HG03469 (cell line): ENCODE results near the gene PHACTR1.
"Not testable (repeated sequence)": the region's sequence is repeated elsewhere in the genome, so short reads cannot be mapped to it uniquely, and the experiment has no call there.

ENCODE experiments used
- ATAC-seq: cut with Tn5 transposase; IDR thresholded peaks from one replicate; pipeline ENCODE4 v1.9.1; 2021; ENCODE audit warnings: mild to moderate bottlenecking, moderate library complexity, moderate number of reproducible peaks; ENCODE audit not compliant: unreplicated experiment

PHACTR1 gene

GRCh38 chr6:12748815-12749521 lies 32.4 kb downstream of the PHACTR1 start:
- ATAC-seq, result no peak

DNA sequence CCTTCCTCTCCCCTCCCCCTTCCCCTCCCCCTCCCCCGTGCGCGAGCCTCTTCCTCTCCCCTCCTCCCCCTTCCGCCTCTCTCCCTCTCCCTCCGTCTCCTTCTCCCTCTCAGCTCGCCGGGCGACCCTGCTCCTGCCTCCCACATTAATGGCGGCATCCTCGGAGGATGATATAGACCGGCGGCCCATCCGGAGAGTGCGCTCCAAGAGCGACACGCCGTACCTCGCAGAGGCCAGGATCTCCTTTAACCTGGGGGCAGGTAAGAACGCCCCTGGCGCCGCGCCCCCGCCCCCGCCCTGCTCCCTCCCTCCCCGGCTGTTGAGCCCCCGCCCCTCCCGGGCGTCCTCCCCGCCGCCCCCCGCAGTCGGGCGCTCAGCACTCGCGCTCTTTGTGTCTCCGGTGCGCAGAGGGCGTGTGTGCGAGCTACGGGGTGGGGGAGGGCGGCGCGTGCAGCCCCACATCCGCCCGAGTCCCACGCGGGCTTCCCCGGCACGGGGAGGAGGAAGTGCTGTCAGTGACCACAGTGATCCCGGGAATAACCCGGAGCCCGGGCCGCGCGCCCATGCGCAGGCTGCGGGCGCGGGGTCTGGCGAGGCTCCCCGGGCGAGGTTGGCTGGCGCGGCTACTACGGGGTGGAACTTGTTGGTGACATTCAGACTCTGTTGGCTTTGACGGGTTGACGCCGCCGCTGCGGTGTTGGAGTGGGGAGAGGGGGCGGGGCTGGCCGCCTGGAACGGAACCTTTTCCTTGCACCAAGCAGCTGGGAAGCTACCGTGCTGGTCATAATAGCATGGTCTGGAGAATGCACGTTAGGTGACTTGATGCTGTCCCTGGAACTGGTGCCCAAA lies 33.2 kb downstream of the PHACTR1 start:
- ATAC-seq, result no peak

DNA sequence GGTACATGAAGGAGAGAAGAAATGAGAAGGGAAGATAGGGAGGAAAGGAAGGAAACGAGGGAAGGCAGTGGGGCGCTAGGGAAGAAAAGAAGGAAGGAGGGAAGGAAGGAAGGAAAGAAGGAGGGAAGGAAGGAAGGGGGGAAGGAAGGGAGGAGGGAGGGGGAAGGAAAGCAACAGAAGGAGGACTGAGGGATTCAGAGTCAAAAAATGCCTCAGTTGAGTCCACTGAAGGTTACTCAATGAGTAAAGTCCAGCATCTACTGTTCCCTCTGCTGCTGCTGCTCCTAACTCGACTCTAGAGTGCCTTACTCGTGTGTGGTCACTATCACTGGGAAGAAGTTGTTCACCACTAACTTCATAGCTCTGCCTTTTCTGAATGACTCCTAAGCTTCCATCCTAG lies 33.8 kb downstream of the PHACTR1 start:
- no peak for ATAC-seq

DNA sequence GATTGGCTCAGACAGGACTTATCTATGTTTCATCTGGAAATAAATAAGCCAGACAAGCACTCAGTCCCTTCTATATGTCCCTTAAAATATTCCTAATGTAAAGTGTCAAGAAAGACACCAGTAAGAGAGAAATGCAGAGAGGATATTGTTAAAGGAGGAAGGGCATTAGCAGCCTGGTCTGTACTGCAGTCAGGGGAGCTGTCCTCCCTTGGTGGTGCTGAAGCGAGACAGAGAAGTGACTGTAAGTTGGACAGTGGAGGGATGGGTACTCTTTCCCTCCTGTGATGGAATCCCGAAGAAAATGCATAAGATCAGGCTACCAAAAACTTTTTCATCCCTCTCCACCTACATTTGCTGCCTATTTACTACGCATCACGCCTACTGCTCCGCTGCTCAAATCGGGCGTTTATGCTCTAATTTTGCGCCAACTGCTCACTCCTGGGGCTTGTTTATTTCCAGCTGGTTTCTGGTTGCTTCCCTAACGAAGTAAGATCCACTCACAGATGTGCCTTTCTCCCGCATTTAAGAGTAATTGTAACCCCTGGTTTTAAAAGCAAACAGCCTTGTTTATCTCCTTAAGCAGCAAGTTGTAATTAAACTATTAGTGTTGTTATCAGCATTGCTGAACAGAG lies 35.2 kb downstream of the PHACTR1 start:
- no peak for ATAC-seq

- no peak for ATAC-seq
Measured at GRCh38 chr6:12753036-12753435, 36.5 kb downstream of the PHACTR1 start.

- ATAC-seq, result no peak
Measured at GRCh38 chr6:12760226-12760625, 43.7 kb downstream of the PHACTR1 start.

DNA sequence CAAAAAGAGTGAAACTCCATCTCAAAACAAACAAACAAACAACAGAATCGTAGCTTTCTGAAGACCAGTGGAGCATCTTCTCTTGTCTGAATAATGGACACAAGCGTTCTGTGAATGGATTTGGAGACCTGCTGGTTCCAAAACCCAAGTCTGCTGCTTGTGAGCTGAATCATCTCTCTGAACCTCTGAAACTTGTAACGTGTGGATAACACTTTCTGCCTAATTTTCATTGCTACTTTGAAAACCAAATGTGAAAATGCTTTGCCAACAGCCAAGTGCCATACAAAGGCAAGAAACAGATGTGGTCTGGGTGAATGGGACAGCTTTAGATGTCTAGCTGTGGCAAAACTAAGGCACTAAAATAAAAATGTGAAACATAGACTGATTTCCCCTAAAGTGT lies 44.3 kb downstream of the PHACTR1 start:
- no peak for ATAC-seq

DNA sequence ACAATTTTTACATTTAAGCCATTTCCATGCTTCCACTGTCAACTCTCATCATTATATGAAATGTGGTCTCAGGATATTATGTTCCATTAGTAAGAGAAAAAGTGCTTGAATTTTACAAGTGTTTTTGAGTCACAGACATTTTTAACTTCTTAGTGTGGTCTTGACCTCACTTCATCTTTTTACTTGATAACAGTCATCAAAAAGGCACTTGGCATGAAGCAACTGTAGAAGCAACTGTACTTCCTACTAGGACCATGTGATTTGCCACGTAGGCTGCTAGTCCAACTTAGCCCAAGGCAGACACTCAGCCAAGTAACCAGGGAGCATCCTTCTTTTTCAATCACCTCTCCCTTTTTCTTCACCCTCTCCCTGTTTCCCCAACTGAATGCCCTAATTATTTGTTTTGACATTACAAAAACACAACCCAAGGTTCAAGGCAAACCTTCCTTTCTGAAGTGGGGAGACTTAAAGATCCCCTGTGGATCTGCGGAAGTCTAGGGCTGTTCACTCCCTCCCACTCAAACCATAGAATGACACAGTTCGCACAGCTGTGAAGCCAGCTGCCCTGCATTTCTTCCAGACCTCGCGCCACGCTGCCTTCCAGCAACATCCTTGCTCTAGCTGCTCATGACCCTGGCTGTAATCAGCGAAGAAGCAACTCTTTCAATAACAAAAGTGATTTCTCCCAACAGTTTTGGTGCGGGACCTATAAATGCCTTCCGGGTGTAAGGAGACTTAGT lies 45.0 kb downstream of the PHACTR1 start:
- ATAC-seq, result no peak

DNA sequence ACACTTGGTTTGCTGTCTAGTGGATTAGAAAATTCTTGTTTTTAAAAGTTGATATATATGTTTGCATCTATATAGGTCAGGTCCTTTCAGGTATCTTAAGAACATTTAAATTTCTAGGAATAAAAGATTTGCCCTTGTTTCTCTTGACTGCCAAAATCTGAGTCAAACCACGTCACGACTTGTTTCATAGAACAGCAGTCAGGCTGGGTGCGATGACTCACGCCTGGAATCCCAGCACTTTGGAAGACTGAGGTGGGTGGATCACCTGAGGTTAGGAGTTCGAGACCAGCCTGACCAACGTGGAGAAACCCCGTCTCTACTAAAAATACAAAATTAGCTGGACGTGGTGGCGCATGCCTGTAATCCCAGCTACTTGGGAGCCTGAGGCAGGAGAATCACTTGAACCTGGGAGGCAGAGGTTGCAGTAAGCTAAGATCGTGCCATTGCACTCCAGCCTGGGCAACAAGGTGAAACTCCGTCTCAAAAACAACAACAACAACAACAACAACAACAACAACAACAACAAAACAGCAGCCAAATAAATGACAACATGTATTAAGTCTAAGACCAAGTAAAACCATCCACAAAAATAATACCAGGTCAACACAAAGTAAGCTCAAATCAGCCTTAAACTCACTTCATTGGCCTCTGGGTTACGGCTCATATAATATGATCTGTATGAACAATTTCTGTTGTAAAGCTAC lies 46.3 kb downstream of the PHACTR1 start:
- not testable (repeated sequence) for ATAC-seq

DNA sequence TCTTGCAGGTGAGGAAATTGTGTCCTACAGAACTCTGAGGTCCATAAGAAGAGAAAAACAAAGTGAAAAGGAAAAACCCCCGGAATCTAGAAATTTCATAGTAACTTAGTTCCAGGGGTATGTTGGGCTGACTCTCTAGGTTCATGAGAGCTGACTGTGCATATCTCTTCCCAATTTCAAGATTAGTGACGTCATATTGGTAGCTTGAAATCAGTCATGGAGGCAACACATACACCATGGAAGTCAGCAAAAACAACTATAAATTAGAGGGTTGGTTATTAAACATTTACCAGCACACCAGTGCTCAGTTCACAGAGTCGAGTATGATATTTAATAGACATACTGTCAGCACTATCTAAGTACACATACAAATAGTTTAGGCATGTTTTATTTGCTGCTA lies 49.8 kb downstream of the PHACTR1 start:
- ATAC-seq, result no peak

DNA sequence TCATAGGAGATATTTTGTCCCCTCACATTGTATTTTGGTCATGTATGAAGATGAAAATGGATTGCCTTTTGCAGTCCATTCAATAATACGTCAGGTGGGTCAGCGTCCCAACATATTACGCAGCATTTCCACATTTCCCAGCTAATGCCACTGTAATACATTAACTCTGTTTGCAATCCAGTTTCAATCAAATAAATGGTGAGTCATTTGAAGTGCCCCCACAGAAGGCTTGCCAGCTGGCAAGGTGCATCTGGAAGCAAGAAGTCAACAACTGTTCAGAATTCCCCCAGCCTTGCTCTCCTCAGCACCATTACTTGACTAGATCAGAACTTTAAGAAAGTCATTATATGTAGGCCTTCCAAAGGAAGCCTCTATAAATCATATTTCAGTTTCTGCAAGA lies 50.4 kb downstream of the PHACTR1 start:
- no peak for ATAC-seq

- no peak for ATAC-seq
Measured at GRCh38 chr6:12769556-12770256, 53.1 kb downstream of the PHACTR1 start.

DNA sequence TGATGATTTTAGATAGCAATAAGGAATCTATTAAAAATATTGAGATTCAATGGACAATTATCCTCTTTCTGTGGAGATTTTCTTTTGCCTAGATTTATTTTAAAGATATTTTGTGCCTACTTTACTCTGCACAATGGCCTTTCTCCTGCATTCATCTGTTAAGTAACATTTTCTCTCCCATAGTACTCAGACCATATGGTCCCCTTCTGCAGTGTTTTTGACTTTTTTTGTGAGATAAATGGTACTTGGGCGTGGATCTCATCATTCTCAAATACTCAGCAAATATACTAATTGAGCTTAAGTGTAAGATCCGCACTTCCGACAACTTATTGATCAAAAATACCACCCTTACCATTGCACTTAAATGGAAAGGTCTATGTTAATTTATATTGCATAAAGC lies 55.8 kb downstream of the PHACTR1 start:
- no peak for ATAC-seq

DNA sequence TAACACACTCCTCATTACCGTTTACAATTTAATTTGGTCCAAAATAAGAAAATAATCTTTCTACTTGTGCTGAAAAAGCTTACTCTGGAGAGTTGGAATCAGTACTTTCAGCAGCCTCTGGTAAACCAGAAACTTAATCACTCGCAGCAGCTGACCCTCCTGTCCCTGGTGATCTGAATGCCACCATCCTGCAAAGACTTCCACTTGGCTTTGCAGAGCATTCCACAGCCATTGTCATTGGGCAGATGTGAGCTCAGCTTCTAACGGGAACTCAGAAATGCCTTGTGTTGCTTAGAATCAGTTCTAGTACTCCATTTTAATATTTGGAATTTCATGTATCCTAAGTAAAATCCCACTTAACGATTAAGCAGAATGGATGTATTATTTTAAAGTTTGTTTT lies 59.7 kb downstream of the PHACTR1 start:
- no peak for ATAC-seq

GRCh38 chr6:12779772-12780171 lies 63.2 kb downstream of the PHACTR1 start:
- ATAC-seq, result no peak

DNA sequence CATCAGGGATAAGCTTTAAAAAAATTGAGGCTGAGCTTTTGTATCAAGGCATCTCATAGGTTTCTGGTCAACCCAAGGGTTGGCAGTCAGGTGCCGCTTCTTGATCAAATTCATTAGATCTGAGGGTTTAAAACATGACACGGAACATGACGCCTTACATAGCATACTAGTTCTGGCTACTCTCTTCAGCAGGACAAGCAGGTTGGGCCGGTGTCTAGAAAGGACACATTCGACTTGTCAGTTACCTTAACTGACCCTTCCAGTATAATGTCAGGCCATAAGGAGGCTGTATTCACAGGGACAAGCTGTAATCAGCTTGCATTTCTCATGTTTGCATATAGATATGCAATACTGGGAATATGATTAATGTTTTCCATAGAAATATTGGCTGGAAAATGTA lies 65.6 kb downstream of the PHACTR1 start:
- no peak for ATAC-seq

- no peak for ATAC-seq
Measured at GRCh38 chr6:12785301-12785700, 68.7 kb downstream of the PHACTR1 start.

- no peak for ATAC-seq
Measured at GRCh38 chr6:12785921-12786320, 69.4 kb downstream of the PHACTR1 start.

- ATAC-seq, result no peak
Measured at GRCh38 chr6:12791371-12791770, 74.8 kb downstream of the PHACTR1 start.

DNA sequence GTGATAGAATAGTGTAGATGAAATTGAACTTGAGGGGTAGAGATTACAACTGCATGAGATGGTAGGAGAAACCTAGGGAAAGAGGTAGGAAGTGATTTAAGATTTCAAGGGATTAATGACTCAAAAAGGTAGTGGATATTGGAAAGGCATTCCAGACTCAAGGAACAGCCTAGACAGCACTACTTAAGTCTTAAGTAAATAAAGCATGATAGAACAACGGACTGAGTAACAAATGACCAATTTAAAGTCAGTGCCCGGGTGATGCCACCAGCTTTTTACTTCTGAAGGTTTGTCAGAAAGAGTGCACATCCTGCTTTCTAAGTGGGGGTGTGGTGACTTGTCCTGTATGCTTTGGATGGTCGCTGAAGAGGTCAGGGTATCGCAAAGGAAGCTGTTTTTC lies 81.8 kb downstream of the PHACTR1 start:
- no peak for ATAC-seq
